ENCODE measurements around the gene AGAP1. TPM values are rescaled to one million over a fixed set of nuclear protein-coding genes. Genes with fewer than 3 reads are reported as not detected.

The AGAP1 gene
- total RNA-seq, 1 experiment from 2014 or later, result 25.8 TPM

DNA sequence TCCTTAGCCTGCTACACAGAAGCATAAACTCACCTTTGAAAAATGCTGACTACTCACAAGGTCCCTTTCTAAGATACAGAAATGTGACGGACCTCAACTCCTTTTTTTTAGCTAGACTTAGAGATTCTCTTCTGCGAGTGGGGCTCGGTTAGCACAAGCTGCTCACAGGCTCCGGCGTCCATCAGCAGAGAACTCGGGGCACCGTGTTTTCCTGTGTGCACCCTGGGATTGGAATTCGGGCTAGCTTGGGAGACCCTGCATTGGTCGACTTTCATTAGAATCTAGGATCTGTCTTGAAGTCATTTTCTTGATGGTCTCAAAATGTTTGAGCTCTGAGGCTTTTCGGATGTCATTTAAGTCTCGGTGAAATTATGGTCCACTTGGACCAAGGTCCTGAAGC is 483.1 kb downstream of the AGAP1 start:
- Histone ChIP-seq H3K4me1 (ENCODE audit: insufficient read depth, low read length) (no peaks in the 10 kb centered on the region), H4K5ac (ENCODE audit: insufficient read length, low read depth, low read length) (no peak overlapping the region), H3K27me3 (ENCODE audit: insufficient read depth, low read length) (no peaks in the 10 kb centered on the region; the same call in 1 of the 2 replicates), H3K4me2 (ENCODE audit: insufficient read depth, insufficient read length, low read length) (no peak overlapping the region), H3K23me2 (ENCODE audit: insufficient read length, low read depth, low read length, poor library complexity, severe bottlenecking) (no peaks in the 10 kb centered on the region), H3K79me2 (ENCODE audit: insufficient read depth, low read length) (no peaks in the 10 kb centered on the region), H2BK5ac (ENCODE audit: insufficient read length, low read length) (no peak overlapping the region), H2AFZ (ENCODE audit: low read length) (no peak overlapping the region), H3K18ac (ENCODE audit: insufficient read length, low read depth, low read length) (no peak overlapping the region), H3K4ac (ENCODE audit: low read depth, low read length) (no peak overlapping the region), H4K20me1 (ENCODE audit: control insufficient read depth, insufficient read depth, insufficient read length) (no peaks in the 10 kb centered on the region), H2AK5ac (ENCODE audit: insufficient read length, low read length) (no peak overlapping the region), H2BK12ac (ENCODE audit: insufficient read length, low read depth, low read length) (no peak overlapping the region), H3K14ac (ENCODE audit: insufficient read depth, low read length) (no peak overlapping the region), H2BK20ac (ENCODE audit: low read depth, low read length, poor library complexity, severe bottlenecking) (no peak overlapping the region), H3K56ac (ENCODE audit: insufficient read length, low read depth, low read length) (no peak overlapping the region), H3K9ac (ENCODE audit: extremely low read depth, insufficient read length, low read length) (no peak overlapping the region), H3K9me3 (ENCODE audit: control insufficient read depth, low read depth, low read length) (no peaks in the 10 kb centered on the region), H3T11ph (ENCODE audit: low read length) (no peak overlapping the region), H3K23ac (ENCODE audit: insufficient read length, low read depth, low read length) (no peak overlapping the region), H3K27ac (ENCODE audit: insufficient read length, low read depth, low read length) (no peak overlapping the region), H2BK15ac (ENCODE audit: low read depth, low read length) (no peak overlapping the region), H4K8ac (replicated peaks; ENCODE audit: insufficient read length, low read depth, low read length) (no peak overlapping the region), H3K79me1 (ENCODE audit: insufficient read depth, low read depth, low read length, poor library complexity, severe bottlenecking) (no peaks in the 10 kb centered on the region), H2BK120ac (ENCODE audit: low read depth, low read length, poor library complexity, severe bottlenecking) (no peak overlapping the region), H4K91ac (ENCODE audit: insufficient read length, low read depth, low read length) (no peak overlapping the region)
- peaks cover 1% of the 10 kb centered on the region for H3K27me3 Mint-ChIP-seq (ENCODE audit: low read depth)
- no peak overlapping the region for H3K4me3 Mint-ChIP-seq
- no CpG with 5 or more reads among the region's 11 CpGs for WGBS (ENCODE audit: extremely low coverage, insufficient read length, low lambda C conversion rate)
- no peak for DNase-seq
- no peak overlapping the region for H3K27ac Mint-ChIP-seq
- H3K4me1 Mint-ChIP-seq, result no peaks in the 10 kb centered on the region
- TF ChIP-seq, protein P1, sequence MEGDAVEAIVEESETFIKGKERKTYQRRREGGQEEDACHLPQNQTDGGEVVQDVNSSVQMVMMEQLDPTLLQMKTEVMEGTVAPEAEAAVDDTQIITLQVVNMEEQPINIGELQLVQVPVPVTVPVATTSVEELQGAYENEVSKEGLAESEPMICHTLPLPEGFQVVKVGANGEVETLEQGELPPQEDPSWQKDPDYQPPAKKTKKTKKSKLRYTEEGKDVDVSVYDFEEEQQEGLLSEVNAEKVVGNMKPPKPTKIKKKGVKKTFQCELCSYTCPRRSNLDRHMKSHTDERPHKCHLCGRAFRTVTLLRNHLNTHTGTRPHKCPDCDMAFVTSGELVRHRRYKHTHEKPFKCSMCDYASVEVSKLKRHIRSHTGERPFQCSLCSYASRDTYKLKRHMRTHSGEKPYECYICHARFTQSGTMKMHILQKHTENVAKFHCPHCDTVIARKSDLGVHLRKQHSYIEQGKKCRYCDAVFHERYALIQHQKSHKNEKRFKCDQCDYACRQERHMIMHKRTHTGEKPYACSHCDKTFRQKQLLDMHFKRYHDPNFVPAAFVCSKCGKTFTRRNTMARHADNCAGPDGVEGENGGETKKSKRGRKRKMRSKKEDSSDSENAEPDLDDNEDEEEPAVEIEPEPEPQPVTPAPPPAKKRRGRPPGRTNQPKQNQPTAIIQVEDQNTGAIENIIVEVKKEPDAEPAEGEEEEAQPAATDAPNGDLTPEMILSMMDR (conservative IDR thresholded peaks at IDR 0.05), result no peak
- no peaks in the 10 kb centered on the region for H3K9me3 Mint-ChIP-seq
- H3K36me3 Mint-ChIP-seq (ENCODE audit: insufficient read depth in 1 of 3, low read depth in 3 of 3), result peaks cover 6 to 10% (median 9%) of the 10 kb centered on the region in 3 experiments; a peak in 6 of 7 replicates

Data from H9 (cell line).